Large intestine (tissue), 3 donors: ENCODE data around the gene ANKS1A. TPM values are rescaled to one million over a fixed set of nuclear protein-coding genes. Genes with fewer than 3 reads are reported as not detected.

Experiments used
- DNase-seq, 2 donors: peaks; one replicate each; pipeline versions ENCODE4 v3.0.0 to v3.0.0-alpha.2; 2013
- H3K27ac ChIP-seq: one replicate; pipeline ENCODE4 v1.5.1; 2013; ENCODE audit warnings: low read length
- H3K27me3 ChIP-seq: 2 replicates; pipeline ENCODE4 v1.6.1; 2013; ENCODE audit warnings: low read length; ENCODE audit not compliant: control insufficient read depth, insufficient read depth
- H3K36me3 ChIP-seq: 2 replicates; pipeline ENCODE4 v1.6.1; 2013; ENCODE audit warnings: low read length; ENCODE audit not compliant: control insufficient read depth, insufficient read depth
- H3K4me1 ChIP-seq: one replicate; pipeline ENCODE4 v1.6.1; 2013; ENCODE audit warnings: low read length; ENCODE audit not compliant: control insufficient read depth, insufficient read depth
- H3K4me3 ChIP-seq: one replicate; pipeline ENCODE4 v1.5.1; 2013; ENCODE audit warnings: low read length
- H3K9me3 ChIP-seq: one replicate; pipeline ENCODE4 v1.6.1; 2013; ENCODE audit warnings: mild to moderate bottlenecking, low read depth, low read length, moderate library complexity; ENCODE audit not compliant: control insufficient read depth
- WGBS: methylation state at CpG from one replicate; pipeline ENCODE4 v1.1.5; 2013; ENCODE audit warnings: low lambda C conversion rate; ENCODE audit not compliant: insufficient coverage; 5-methylcytosine and 5-hydroxymethylcytosine counted together
- polyA plus RNA-seq: library from polyadenylated mRNA; unstranded; fragments of 120-200 nt; gene quantifications from one replicate; pipeline ENCODE4 v1.2.1, GENCODE V29; 2013

Gene ANKS1A
- polyA plus RNA-seq, 1 donor, result 26.5 TPM

- Histone ChIP-seq H3K36me3 (peaks cover 22% of the 10 kb centered on the region), H3K27ac (no peak overlapping the region), H3K27me3 (no peaks in the 10 kb centered on the region), H3K9me3 (no peaks in the 10 kb centered on the region), H3K4me3 (no peak overlapping the region), H3K4me1 (no peaks in the 10 kb centered on the region)
- DNase-seq, result no peak
- whole genome bisulfite sequencing, result no CpG with 5 or more reads among the region's 7 CpGs
Measured at GRCh38 chr6:34969662-34970265, 80.7 kb downstream of the ANKS1A start.

DNA sequence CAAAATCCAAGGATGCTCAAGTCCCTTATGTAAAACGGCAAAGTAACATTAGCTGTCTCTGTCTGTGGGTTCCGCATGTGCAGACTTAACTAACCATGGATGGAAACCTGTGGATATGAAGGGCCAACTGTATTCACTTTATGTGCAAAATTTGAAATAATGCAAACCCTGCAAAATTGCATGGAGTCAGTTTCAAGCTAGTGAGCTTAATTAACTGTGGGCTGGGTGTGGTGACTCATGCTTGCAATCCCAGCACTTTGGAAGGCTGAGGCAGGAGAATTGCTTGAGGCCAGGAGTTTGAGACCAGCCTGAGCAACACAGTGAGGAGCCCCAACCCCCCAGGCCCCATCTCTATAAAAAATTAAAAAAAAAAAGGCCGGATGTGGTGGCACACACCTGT is 81.4 kb downstream of the ANKS1A start:
- Histone ChIP-seq H3K36me3 (peaks cover 22% of the 10 kb centered on the region), H3K9me3 (no peaks in the 10 kb centered on the region), H3K27ac (no peak overlapping the region), H3K4me1 (no peaks in the 10 kb centered on the region), H3K27me3 (no peaks in the 10 kb centered on the region), H3K4me3 (no peak overlapping the region)
- whole genome bisulfite sequencing, result no CpG with 5 or more reads among the region's 3 CpGs
- no peak for DNase-seq

DNA sequence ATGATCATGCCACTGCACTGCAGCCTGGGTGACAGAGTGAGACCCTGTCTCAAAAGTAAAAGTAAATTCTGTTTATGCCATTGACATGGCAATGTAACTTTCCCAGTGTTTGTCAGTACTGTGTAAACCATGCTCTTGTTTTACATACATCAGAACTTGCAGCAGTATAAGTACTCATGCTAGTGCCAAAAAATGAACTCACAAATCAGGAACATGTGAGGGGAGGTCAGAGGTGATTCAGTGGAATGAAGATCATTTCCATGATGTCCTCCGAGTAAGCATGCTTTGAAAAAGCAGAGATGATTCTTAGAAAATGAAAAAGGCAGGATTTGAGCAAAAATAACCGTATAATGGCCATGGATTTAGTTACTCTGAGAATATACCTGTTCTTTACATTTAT is 81.9 kb downstream of the ANKS1A start:
- 100% methylated on average over 2 of the region's 2 CpGs for WGBS
- Histone ChIP-seq H3K27me3 (no peaks in the 10 kb centered on the region), H3K4me3 (no peak overlapping the region), H3K4me1 (no peaks in the 10 kb centered on the region), H3K27ac (no peak overlapping the region), H3K9me3 (no peaks in the 10 kb centered on the region), H3K36me3 (peaks cover 22% of the 10 kb centered on the region)
- no peak for DNase-seq

DNA sequence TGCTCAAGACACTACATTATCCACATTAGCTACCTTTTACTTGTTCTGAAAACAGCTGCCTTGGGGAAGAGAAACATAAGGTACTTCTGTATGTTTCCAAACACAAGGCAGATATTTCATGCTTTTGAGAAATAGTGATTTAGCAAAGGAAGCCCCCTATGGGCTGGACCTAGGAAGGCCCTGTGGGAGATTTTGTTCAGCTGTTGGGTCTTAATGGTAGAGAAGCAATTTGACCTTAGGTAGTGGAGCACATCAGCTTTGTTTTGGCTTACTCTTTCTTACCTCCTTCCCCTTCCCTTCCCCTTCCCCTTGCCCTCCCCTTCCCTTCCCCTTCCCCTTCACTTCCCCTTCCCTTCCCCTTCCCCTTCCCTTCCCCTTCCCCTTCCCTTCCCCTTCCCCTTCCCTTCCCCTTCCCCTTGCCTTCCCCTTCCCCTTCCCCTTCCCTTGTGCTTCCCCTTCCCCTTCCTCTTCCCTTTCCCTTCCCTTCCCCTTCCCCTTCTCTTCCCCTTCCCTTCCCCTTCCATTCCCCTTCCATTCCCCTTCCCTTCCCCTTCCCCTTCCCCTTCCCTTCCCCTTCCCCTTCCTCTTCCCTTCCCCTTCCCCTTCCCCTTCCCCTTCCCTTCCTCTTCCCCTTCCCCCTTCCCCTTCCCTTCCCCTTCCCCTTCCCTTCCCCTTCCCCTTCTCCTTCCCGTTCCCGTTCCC is 84.6 kb downstream of the ANKS1A start:
- Histone ChIP-seq H3K27me3 (no peaks in the 10 kb centered on the region), H3K4me3 (no peak overlapping the region), H3K4me1 (no peaks in the 10 kb centered on the region), H3K27ac (no peak overlapping the region), H3K36me3 (peaks cover 22% of the 10 kb centered on the region), H3K9me3 (no peaks in the 10 kb centered on the region)
- WGBS, result no CpG with 5 or more reads among the region's 2 CpGs
- DNase-seq, result no peak

DNA sequence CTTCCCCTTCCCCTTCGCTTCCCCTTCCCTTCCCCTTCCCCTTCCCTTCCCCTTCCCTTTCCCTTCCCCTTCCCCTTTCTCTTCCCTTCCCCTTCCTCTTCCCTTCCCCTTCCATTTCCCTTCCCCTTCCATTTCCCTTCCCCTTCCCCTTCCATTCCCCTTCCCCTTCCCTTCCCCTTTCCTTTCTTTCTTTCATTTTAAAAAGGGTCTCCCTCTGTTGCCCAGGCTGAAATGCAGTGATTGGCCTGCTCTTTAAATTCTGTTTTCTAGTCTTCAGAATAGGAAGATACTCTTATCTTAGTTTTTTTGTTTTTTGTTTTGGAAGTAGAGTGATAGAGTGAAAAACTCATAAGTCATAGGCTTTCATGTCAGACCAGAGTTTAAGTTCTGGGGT is 85.2 kb downstream of the ANKS1A start:
- no peak for DNase-seq
- Histone ChIP-seq H3K27ac (no peak overlapping the region), H3K36me3 (peaks cover 22% of the 10 kb centered on the region), H3K4me1 (no peaks in the 10 kb centered on the region), H3K27me3 (no peaks in the 10 kb centered on the region), H3K4me3 (no peak overlapping the region), H3K9me3 (no peaks in the 10 kb centered on the region)
- no CpG with 5 or more reads among the region's 1 CpG for WGBS

DNA sequence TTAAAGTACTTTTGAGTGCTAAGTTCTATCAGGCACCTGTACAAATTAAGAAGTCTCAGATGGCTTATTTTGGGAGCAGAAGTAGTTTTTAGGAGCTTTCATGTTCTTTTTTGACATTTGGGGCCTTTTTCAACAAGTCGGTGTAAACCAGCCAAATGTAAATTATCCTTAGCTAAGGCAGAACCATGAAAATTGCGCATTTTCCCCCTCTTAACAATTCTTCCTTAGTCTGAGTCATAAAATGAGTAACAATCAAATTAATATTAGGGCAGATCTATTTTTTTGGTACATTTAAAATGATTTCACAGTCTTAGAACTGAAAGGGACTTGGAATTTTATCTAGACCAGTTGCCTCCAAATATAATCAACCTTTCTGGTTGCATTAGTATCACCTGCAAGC is 87.2 kb downstream of the ANKS1A start:
- H3K4me3 ChIP-seq, result no peak overlapping the region
- no peaks in the 10 kb centered on the region for H3K4me1 ChIP-seq
- H3K27me3 ChIP-seq, result no peaks in the 10 kb centered on the region
- no CpG with 5 or more reads among the region's 2 CpGs for WGBS
- H3K27ac ChIP-seq, result no peak overlapping the region
- H3K9me3 ChIP-seq, result no peaks in the 10 kb centered on the region
- peaks cover 10% of the 10 kb centered on the region for H3K36me3 ChIP-seq
- DNase-seq, result no peak

- H3K36me3 ChIP-seq, result peaks cover 27% of the 10 kb centered on the region
- H3K4me1 ChIP-seq, result no peaks in the 10 kb centered on the region
- H3K4me3 ChIP-seq, result no peak overlapping the region
- H3K27me3 ChIP-seq, result no peaks in the 10 kb centered on the region
- no CpG with 5 or more reads among the region's 2 CpGs for WGBS
- no peak overlapping the region for H3K27ac ChIP-seq
- no peak for DNase-seq
- no peaks in the 10 kb centered on the region for H3K9me3 ChIP-seq
Measured at GRCh38 chr6:34979218-34979617, 90.2 kb downstream of the ANKS1A start.

DNA sequence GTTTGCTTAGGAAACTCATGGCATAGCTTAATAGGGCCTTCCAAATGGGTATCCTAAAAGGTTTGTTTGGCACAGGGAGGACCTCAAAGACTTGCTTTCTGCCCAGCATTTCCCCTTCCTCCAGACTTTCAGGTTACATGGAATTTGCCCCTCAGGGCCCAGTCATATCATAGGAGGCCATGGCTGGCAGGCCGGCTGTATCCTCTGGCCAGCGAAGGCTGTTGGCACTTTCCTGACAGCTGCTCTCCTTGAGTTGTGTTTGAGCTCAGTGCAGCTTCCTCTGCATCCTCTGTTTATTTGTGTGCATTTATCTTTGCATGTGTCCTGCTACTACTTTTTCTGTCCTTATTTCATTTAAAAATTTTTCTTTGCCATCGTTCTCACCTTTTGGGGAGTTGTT is 90.9 kb downstream of the ANKS1A start:
- WGBS, result 80% methylated on average over 1 of the region's 3 CpGs
- Histone ChIP-seq H3K36me3 (peaks cover 30% of the 10 kb centered on the region), H3K4me3 (no peak overlapping the region), H3K27me3 (no peaks in the 10 kb centered on the region), H3K4me1 (no peaks in the 10 kb centered on the region), H3K9me3 (no peaks in the 10 kb centered on the region), H3K27ac (no peak overlapping the region)
- no peak for DNase-seq

- WGBS, result no CpG with 5 or more reads among the region's 5 CpGs
- H3K27ac ChIP-seq, result no peak overlapping the region
- H3K27me3 ChIP-seq, result no peaks in the 10 kb centered on the region
- H3K4me1 ChIP-seq, result no peaks in the 10 kb centered on the region
- H3K4me3 ChIP-seq, result no peak overlapping the region
- no peak for DNase-seq
- peaks cover 44% of the 10 kb centered on the region for H3K36me3 ChIP-seq
- no peaks in the 10 kb centered on the region for H3K9me3 ChIP-seq
Measured at GRCh38 chr6:34981366-34981765, 92.3 kb downstream of the ANKS1A start.

- WGBS, result no CpG with 5 or more reads among the region's 7 CpGs
- H3K36me3 ChIP-seq, result peaks cover 47% of the 10 kb centered on the region
Measured at GRCh38 chr6:34981951-34982350, 92.9 kb downstream of the ANKS1A start.

GRCh38 chr6:34982424-34982852 is 93.4 kb downstream of the ANKS1A start:
- Histone ChIP-seq H3K36me3 (peaks cover 51% of the 10 kb centered on the region), H3K27ac (no peak overlapping the region), H3K4me3 (no peak overlapping the region), H3K4me1 (no peaks in the 10 kb centered on the region), H3K9me3 (no peaks in the 10 kb centered on the region), H3K27me3 (no peaks in the 10 kb centered on the region)
- no peak for DNase-seq
- no CpG with 5 or more reads among the region's 11 CpGs for WGBS

More at GRCh38 chr6:34981951-34982350, 92.9 kb downstream of the ANKS1A start:
- H3K27ac ChIP-seq, result no peak overlapping the region
- H3K4me3 ChIP-seq, result no peak overlapping the region
- H3K4me1 ChIP-seq, result no peaks in the 10 kb centered on the region
- H3K27me3 ChIP-seq, result no peaks in the 10 kb centered on the region
- DNase-seq, result no peak
- H3K9me3 ChIP-seq, result no peaks in the 10 kb centered on the region
